ENCODE measurements around the gene TSPAN12.

DNA sequence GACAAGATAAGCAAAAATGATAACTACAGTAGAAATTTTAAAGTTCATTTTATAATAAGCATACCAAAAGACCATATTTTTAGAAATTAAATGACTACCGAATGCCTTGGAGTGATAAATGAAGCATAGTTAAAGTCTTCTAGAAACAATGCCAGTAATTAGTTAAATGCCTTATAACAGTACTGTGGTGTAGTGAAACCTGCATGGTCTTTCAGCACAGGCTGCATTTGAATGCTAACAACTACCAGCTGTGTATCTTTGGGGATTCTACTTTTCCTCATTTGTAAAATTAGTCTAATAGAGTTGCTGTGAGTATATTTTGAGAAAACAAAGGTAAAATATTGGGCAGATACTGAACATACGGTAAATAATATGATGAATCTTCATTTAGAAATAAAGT is 25.1 kb downstream of the TSPAN12 start:
- no peak for TF ChIP-seq CTCF (IDR thresholded peaks at IDR 0.05; ENCODE audit: insufficient read depth, low read depth, low read length)
- no peak for TF ChIP-seq EZH2 (IDR thresholded peaks at IDR 0.05; ENCODE audit: insufficient read depth, low read length)

Data from astrocyte (in vitro differentiated cells and primary cell).